OCI-LY7 (cell line): Measurements from ENCODE around the gene SMG9.

ENCODE experiments used
- EZH2phosphoT487 ChIP-seq: fragments of 200-600 bp; sonication (generic); IDR thresholded peaks from 2 replicates; pipeline ENCODE4 v1.6.1; 2018; ENCODE audit warnings: low read depth, borderline replicate concordance, mild to moderate bottlenecking, mixed run types, antibody characterized with exemption, low read length, moderate library complexity, mixed read lengths
- TF ChIP-seq, protein P1 (sequence below): fragments of 200-600 bp; sonication (generic); conservative IDR thresholded peaks from 2 replicates; pipeline ENCODE4 v1.5.1; 2014; ENCODE audit warnings: mild to moderate bottlenecking, antibody characterized with exemption, low read length, moderate library complexity, mixed read lengths

DNA sequence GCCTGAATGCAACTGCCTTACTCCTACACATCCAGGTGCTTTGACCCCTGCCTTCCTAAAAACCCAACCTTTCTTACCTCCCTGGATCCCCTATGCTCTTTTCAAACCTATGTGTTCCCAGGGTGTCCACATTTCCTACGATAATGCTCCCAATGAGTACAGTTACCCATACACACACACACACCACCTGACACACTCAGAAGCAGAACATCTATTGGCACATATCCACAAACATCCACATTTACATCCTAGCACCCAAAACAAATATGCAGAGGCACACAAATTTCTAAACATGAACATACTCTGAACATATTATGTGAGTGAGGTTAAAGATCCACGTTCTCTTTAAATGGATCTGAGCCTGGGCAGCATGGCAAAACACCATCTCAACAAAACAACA, 62.4 kb downstream of the SMG9 start:
- TF ChIP-seq, protein P1, sequence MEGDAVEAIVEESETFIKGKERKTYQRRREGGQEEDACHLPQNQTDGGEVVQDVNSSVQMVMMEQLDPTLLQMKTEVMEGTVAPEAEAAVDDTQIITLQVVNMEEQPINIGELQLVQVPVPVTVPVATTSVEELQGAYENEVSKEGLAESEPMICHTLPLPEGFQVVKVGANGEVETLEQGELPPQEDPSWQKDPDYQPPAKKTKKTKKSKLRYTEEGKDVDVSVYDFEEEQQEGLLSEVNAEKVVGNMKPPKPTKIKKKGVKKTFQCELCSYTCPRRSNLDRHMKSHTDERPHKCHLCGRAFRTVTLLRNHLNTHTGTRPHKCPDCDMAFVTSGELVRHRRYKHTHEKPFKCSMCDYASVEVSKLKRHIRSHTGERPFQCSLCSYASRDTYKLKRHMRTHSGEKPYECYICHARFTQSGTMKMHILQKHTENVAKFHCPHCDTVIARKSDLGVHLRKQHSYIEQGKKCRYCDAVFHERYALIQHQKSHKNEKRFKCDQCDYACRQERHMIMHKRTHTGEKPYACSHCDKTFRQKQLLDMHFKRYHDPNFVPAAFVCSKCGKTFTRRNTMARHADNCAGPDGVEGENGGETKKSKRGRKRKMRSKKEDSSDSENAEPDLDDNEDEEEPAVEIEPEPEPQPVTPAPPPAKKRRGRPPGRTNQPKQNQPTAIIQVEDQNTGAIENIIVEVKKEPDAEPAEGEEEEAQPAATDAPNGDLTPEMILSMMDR: no peak
- no peak for TF ChIP-seq EZH2phosphoT487
